HCT116 (cell line): ENCODE results near the gene MYOM1. TPM values are rescaled to one million over a fixed set of nuclear protein-coding genes. Genes with fewer than 3 reads are reported as not detected.

Source experiments
- ATAC-seq: fragments of 200-7000 bp; cut with Tn5 transposase; 2 replicates; pipeline ENCODE4 v1.9.1; 2020; ENCODE audit warnings: mild to moderate bottlenecking, moderate library complexity
- Bru-seq: library from RNA; stranded (reverse); fragments of 400-500 nt; gene quantifications from one replicate; lab custom pipeline; 2021; lab: Mats Ljungman, UMichigan
- BruChase-seq, 2 experiments: library from RNA; stranded (reverse); fragments of 400-500 nt; gene quantifications; one replicate each; lab custom pipeline; 2021; lab: Mats Ljungman, UMichigan
- BruUV-seq: library from RNA; stranded (reverse); fragments of 400-500 nt; replicated peaks from 2 replicates; lab custom pipeline; 2021; lab: Mats Ljungman, UMichigan
- CTCF ChIA-PET: fragments of 300-600 bp; sonication (Branson Sonifier 250); formaldehyde crosslinking; loops from one replicate; lab custom pipeline; 2021; ENCODE audit warnings: antibody characterized with exemption; lab: Charles Lee
- POLR2A ChIA-PET: fragments of 300-600, 350-600 bp; sonication (Branson Sonifier 250); formaldehyde crosslinking; loops from one replicate; lab custom pipeline; 2021; ENCODE audit warnings: antibody characterized with exemption; lab: Charles Lee
- RAD21 ChIA-PET, 2 experiments: fragments of 300-600 bp; sonication (Branson Sonifier 250); formaldehyde crosslinking; loops; one replicate each; lab custom pipeline; 2023; ENCODE audit warnings: low total read pairs in 2 of 2; ENCODE audit not compliant: uncharacterized antibody in 2 of 2, unreplicated experiment in 2 of 2, low non-redundant PET in 1 of 2; lab: Charles Lee
- DNase-seq: peaks from one replicate; pipeline ENCODE4 v3.0.0-alpha.2; 2010; ENCODE audit warnings: low read depth, low spot score
- H2AFZ ChIP-seq: fragments of 200-600 bp; shearing (Covaris generic), sonication (generic); 2 replicates; pipeline ENCODE4 v1.6.1; 2017; ENCODE audit warnings: low read depth, mixed run types, mixed read lengths, antibody characterized with exemption, low read length; ENCODE audit not compliant: poor library complexity, severe bottlenecking
- H3K27ac ChIP-seq: 2 replicates; pipeline ENCODE4 v1.5.1; 2012; ENCODE audit warnings: low read depth, low read length
- H3K27me3 ChIP-seq: fragments of 200-600 bp; sonication (generic); 2 replicates; pipeline ENCODE4 v1.6.1; 2016; ENCODE audit warnings: mixed run types, low read length, mixed read lengths; ENCODE audit not compliant: insufficient read depth
- H3K36me3 ChIP-seq, 2 experiments: fragments of 200-500 bp in 1 of 2; fragments of 200-600 bp in 1 of 2; sonication (Bioruptor generic) in 1 of 2; sonication (generic) in 1 of 2; 2 replicates each; pipeline versions ENCODE4 v1.5.1 to v1.6.1; 2014 to 2016; ENCODE audit warnings: low read length in 2 of 2, inconsistent platforms in 1 of 2, mixed read lengths in 1 of 2, mixed run types in 1 of 2; ENCODE audit not compliant: insufficient read depth in 2 of 2, control insufficient read depth in 1 of 2
- H3K4me1 ChIP-seq, 2 experiments: fragments of 200-600 bp in 1 of 2; sonication (generic) in 1 of 2; 2 replicates each; pipeline versions ENCODE4 v1.5.1 to v1.6.1; 2012 to 2017; ENCODE audit warnings: low read length in 2 of 2, inconsistent platforms in 1 of 2, mild to moderate bottlenecking in 1 of 2, mixed read lengths in 1 of 2, mixed run types in 1 of 2, moderate library complexity in 1 of 2; ENCODE audit not compliant: insufficient read depth in 2 of 2, control insufficient read depth in 1 of 2
- H3K4me2 ChIP-seq: fragments of 200-600 bp; sonication (generic); 2 replicates; pipeline ENCODE4 v1.6.1; 2017; ENCODE audit warnings: mixed run types, low read length, mixed read lengths
- H3K4me3 ChIP-seq, 2 experiments: fragments of 200-600 bp in 1 of 2; sonication (generic) in 1 of 2; replicated peaks in 1 of 2; 2 replicates each; pipeline ENCODE4 v1.5.1; 2011 to 2016; ENCODE audit warnings: low read length in 2 of 2, control low read depth in 1 of 2, low read depth in 1 of 2, mild to moderate bottlenecking in 1 of 2, mixed read lengths in 1 of 2, mixed run types in 1 of 2
- H3K79me2 ChIP-seq: fragments of 200-600 bp; sonication (generic); 2 replicates; pipeline ENCODE4 v1.6.1; 2017; ENCODE audit warnings: mild to moderate bottlenecking, mixed run types, low read length, moderate library complexity, mixed read lengths; ENCODE audit not compliant: insufficient read depth
- H3K9ac ChIP-seq: fragments of 200-600 bp; sonication (generic); 2 replicates; pipeline ENCODE4 v1.6.1; 2016; ENCODE audit warnings: low read length, mixed read lengths
- H3K9me2 ChIP-seq: fragments of 200-600 bp; sonication (generic), shearing (Covaris generic); 2 replicates; pipeline ENCODE4 v1.6.1; 2017; ENCODE audit warnings: mixed run types, mild to moderate bottlenecking, moderate library complexity; ENCODE audit not compliant: insufficient read depth
- H3K9me3 ChIP-seq, 2 experiments: fragments of 200-500 bp in 1 of 2; fragments of 200-600 bp in 1 of 2; sonication (Bioruptor generic) in 1 of 2; sonication (generic) in 1 of 2; 2 replicates each; pipeline ENCODE4 v1.6.1; 2014 to 2017; ENCODE audit warnings: low read length in 2 of 2, mixed read lengths in 2 of 2, inconsistent platforms in 1 of 2, low read depth in 1 of 2, mild to moderate bottlenecking in 1 of 2, mixed run types in 1 of 2, moderate library complexity in 1 of 2; ENCODE audit not compliant: control insufficient read depth in 1 of 2, insufficient read depth in 1 of 2
- H4K20me1 ChIP-seq: fragments of 200-600 bp; sonication (generic), shearing (Covaris generic); 2 replicates; pipeline ENCODE4 v1.6.1; 2017; ENCODE audit warnings: mixed run types, mild to moderate bottlenecking, moderate library complexity; ENCODE audit not compliant: insufficient read depth
- ATF3 ChIP-seq: IDR thresholded peaks from 2 replicates; pipeline ENCODE4 v1.6.1; 2012
- CEBPB ChIP-seq: IDR thresholded peaks from 2 replicates; pipeline ENCODE4 v1.6.1; 2012; ENCODE audit warnings: low read depth
- CTCF ChIP-seq, 3 experiments: fragments of 200-600 bp in 1 of 3; sonication (generic) in 1 of 3; IDR thresholded peaks in 2 of 3; conservative IDR thresholded peaks in 1 of 3; 2 replicates each; pipeline ENCODE4 v1.5.1; 2012 to 2017; ENCODE audit warnings: low read depth in 2 of 3, low read length in 2 of 3, antibody characterized with exemption in 1 of 3, borderline replicate concordance in 1 of 3, control low read depth in 1 of 3, mild to moderate bottlenecking in 1 of 3, mixed read lengths in 1 of 3, mixed run types in 1 of 3, moderate library complexity in 1 of 3; ENCODE audit not compliant: insufficient read depth in 1 of 3
- ELF1 ChIP-seq: IDR thresholded peaks from 2 replicates; pipeline ENCODE4 v1.6.1; 2012; ENCODE audit warnings: low read depth, borderline replicate concordance
- JUND ChIP-seq: IDR thresholded peaks from 2 replicates; pipeline ENCODE4 v1.6.1; 2012
- REST ChIP-seq: IDR thresholded peaks from 2 replicates; pipeline ENCODE4 v1.6.1; 2012; ENCODE audit warnings: low read depth
- SIN3A ChIP-seq: IDR thresholded peaks from 2 replicates; pipeline ENCODE4 v1.6.1; 2012; ENCODE audit warnings: low read depth
- SRF ChIP-seq: IDR thresholded peaks from 2 replicates; pipeline ENCODE4 v1.6.1; 2012; ENCODE audit warnings: low read depth
- TCF7L2 ChIP-seq: IDR thresholded peaks from 2 replicates; pipeline ENCODE4 v1.7.0; 2011; ENCODE audit warnings: borderline replicate concordance, inconsistent platforms; ENCODE audit not compliant: insufficient read depth, insufficient read length; ENCODE audit errors: extremely low read depth
- YY1 ChIP-seq: IDR thresholded peaks from 2 replicates; pipeline ENCODE4 v1.6.1; 2011; ENCODE audit warnings: low read length, low read depth, moderate library complexity, mild to moderate bottlenecking; ENCODE audit not compliant: insufficient replicate concordance; ENCODE audit errors: extremely low read depth
- intact Hi-C: fragments of 100-400 bp; cut with micrococcal nuclease; formaldehyde crosslinking; loops from 2 replicates; pipeline ENCODE4 v1.10.0; 2022
- long read RNA-seq: library from polyadenylated mRNA; unstranded; transcript quantifications from one replicate; pipeline ENCODE4 v2.0.0, GENCODE V29; 2021; ENCODE audit not compliant: unreplicated experiment
- polyA plus RNA-seq: library from polyadenylated mRNA; unstranded; fragments of >200 nt; gene quantifications from 2 replicates; pipeline ENCODE4 v1.2.1, GENCODE V29; 2012; ENCODE audit warnings: missing spikeins
- total RNA-seq: library from RNA; stranded (reverse); gene quantifications from one replicate; pipeline ENCODE4 v1.2.1, GENCODE V29; 2021; ENCODE audit not compliant: unreplicated experiment

The MYOM1 gene
- total RNA-seq (0.52 TPM), Bru-seq, nascent RNA (percentile 24 among the genes with signal in this experiment), BruChase-seq, experiment 1, labeled RNA remaining after a 6-hour chase (percentile 21 among the genes with signal in this experiment), BruChase-seq, experiment 2, labeled RNA remaining after a 2-hour chase (percentile 28 among the genes with signal in this experiment)
- polyA plus RNA-seq: 0.22 and 0.27 TPM in 2 replicates
- long read RNA-seq, partial matches to known transcripts: 1 of 3 reads
- long read RNA-seq, other reads (novel, unspliced or antisense): 2 of 3 reads

- ChIA-PET CTCF (no interaction called here), POLR2A (no interaction called here), RAD21 (no interaction called here)
- H3K9ac ChIP-seq: no peak within 1 kb of the TSS
- DNase-seq (no peak), ATAC-seq (no peak)
- no peak within 1 kb of the TSS for H2AFZ ChIP-seq
- H3K9me2 ChIP-seq: no peaks in the 10 kb centered on the region
- BruUV-seq: no TSS peak
- no peak within 1 kb of the TSS for H3K4me3 ChIP-seq
- no peaks in the 10 kb centered on the region for H3K79me2 ChIP-seq
- no peaks in the 10 kb centered on the region for H3K27me3 ChIP-seq
- no peak for TF ChIP-seq REST
- TF ChIP-seq JUND: no peak
- TF ChIP-seq CTCF (IDR thresholded peaks at IDR 0.05 in 2 of 3, conservative IDR thresholded peaks at IDR 0.05 in 1 of 3; ENCODE audit: borderline replicate concordance in 1 of 3, insufficient read depth in 1 of 3, low read depth in 2 of 3, low read length in 2 of 3): no peak
- no peak for TF ChIP-seq SIN3A
- no peak for TF ChIP-seq SRF
- TF ChIP-seq ELF1: no peak
- TF ChIP-seq YY1: no peak
- no peak for TF ChIP-seq ATF3
- TF ChIP-seq TCF7L2: no peak
- no peak for TF ChIP-seq CEBPB
- H3K36me3 ChIP-seq: no peaks in the 10 kb centered on the region
- H4K20me1 ChIP-seq: no peaks in the 10 kb centered on the region
- H3K9me3 ChIP-seq: no peaks in the 10 kb centered on the region
- H3K4me2 ChIP-seq: no peak within 1 kb of the TSS
- no peaks in the 10 kb centered on the region for H3K4me1 ChIP-seq
- no peak within 1 kb of the TSS for H3K27ac ChIP-seq
- intact Hi-C loops: no loop called here
Observed at GRCh38 chr18:3219631-3220335, at the start of gene MYOM1. Gene MYOM1, minus strand, starts transcription at chr18:3219968. Its CDS starts 4,745 bp downstream, at chr18:3215223.
